ENCODE results near the gene BCDIN3D. TPM values are rescaled to one million over a fixed set of nuclear protein-coding genes. Genes with fewer than 3 reads are reported as not detected.
"Not testable (repeated sequence)": the region's sequence is repeated elsewhere in the genome, so short reads cannot be mapped to it uniquely, and the experiment has no call there.

BCDIN3D gene
- total RNA-seq, 1 donor from 2014 or later: 5.3 TPM

GRCh38 chr12:49872381-49872780 is 29.5 kb upstream of the BCDIN3D start:
- TF ChIP-seq CTCF (IDR thresholded peaks at IDR 0.05): no peak
- Mint-ChIP-seq H3K4me3 (ENCODE audit: unreplicated experiment) (no peak overlapping the region), H3K4me1 (ENCODE audit: unreplicated experiment) (peaks cover 5% of the 10 kb centered on the region), H3K27ac (ENCODE audit: unreplicated experiment) (no peak overlapping the region), H3K36me3 (ENCODE audit: unreplicated experiment) (no peaks in the 10 kb centered on the region), H3K27me3 (ENCODE audit: unreplicated experiment) (peaks cover 7% of the 10 kb centered on the region), H3K9me3 (ENCODE audit: unreplicated experiment) (no peaks in the 10 kb centered on the region)
- no peak for DNase-seq (ENCODE audit: extremely low spot score, unreplicated experiment)

- not testable (repeated sequence) for H3K36me3 Mint-ChIP-seq (ENCODE audit: unreplicated experiment); H3K27ac Mint-ChIP-seq (ENCODE audit: unreplicated experiment); H3K4me1 Mint-ChIP-seq (ENCODE audit: unreplicated experiment)
These were observed 28.9 kb upstream of the BCDIN3D start for GRCh38 chr12:49871811-49872251.

GRCh38 chr12:49871263-49871561 is 28.3 kb upstream of the BCDIN3D start:
- Mint-ChIP-seq H3K9me3 (ENCODE audit: unreplicated experiment) (no peaks in the 10 kb centered on the region), H3K4me1 (ENCODE audit: unreplicated experiment) (peaks cover 5% of the 10 kb centered on the region), H3K36me3 (ENCODE audit: unreplicated experiment) (no peaks in the 10 kb centered on the region), H3K27ac (ENCODE audit: unreplicated experiment) (no peak overlapping the region), H3K27me3 (ENCODE audit: unreplicated experiment) (peaks cover 7% of the 10 kb centered on the region), H3K4me3 (ENCODE audit: unreplicated experiment) (no peak overlapping the region)
- no peak for TF ChIP-seq CTCF (IDR thresholded peaks at IDR 0.05)
- DNase-seq (ENCODE audit: extremely low spot score, unreplicated experiment): no peak

More at GRCh38 chr12:49871811-49872251, 28.9 kb upstream of the BCDIN3D start:
- not testable (repeated sequence) for H3K9me3 Mint-ChIP-seq (ENCODE audit: unreplicated experiment); H3K27me3 Mint-ChIP-seq (ENCODE audit: unreplicated experiment); DNase-seq (ENCODE audit: extremely low spot score, unreplicated experiment); H3K4me3 Mint-ChIP-seq (ENCODE audit: unreplicated experiment)

- TF ChIP-seq CTCF (IDR thresholded peaks at IDR 0.05): no peak
- H3K27me3 Mint-ChIP-seq (ENCODE audit: unreplicated experiment): peaks cover 9% of the 10 kb centered on the region
- DNase-seq (ENCODE audit: extremely low spot score, unreplicated experiment): no peak
- no peak overlapping the region for H3K4me3 Mint-ChIP-seq (ENCODE audit: unreplicated experiment)
- peaks cover 5% of the 10 kb centered on the region for H3K4me1 Mint-ChIP-seq (ENCODE audit: unreplicated experiment)
- H3K9me3 Mint-ChIP-seq (ENCODE audit: unreplicated experiment): no peaks in the 10 kb centered on the region
- H3K27ac Mint-ChIP-seq (ENCODE audit: unreplicated experiment): no peak overlapping the region
- no peaks in the 10 kb centered on the region for H3K36me3 Mint-ChIP-seq (ENCODE audit: unreplicated experiment)
These were observed 27.8 kb upstream of the BCDIN3D start for GRCh38 chr12:49870501-49871262.

- no peak overlapping the region for H3K27ac Mint-ChIP-seq (ENCODE audit: unreplicated experiment)
- no peak for TF ChIP-seq CTCF (IDR thresholded peaks at IDR 0.05)
- H3K36me3 Mint-ChIP-seq (ENCODE audit: unreplicated experiment): no peaks in the 10 kb centered on the region
- H3K27me3 Mint-ChIP-seq (ENCODE audit: unreplicated experiment): peaks cover 13% of the 10 kb centered on the region
- H3K4me1 Mint-ChIP-seq (ENCODE audit: unreplicated experiment): peaks cover 5% of the 10 kb centered on the region
- H3K9me3 Mint-ChIP-seq (ENCODE audit: unreplicated experiment): no peaks in the 10 kb centered on the region
- H3K4me3 Mint-ChIP-seq (ENCODE audit: unreplicated experiment): no peak overlapping the region
- DNase-seq (ENCODE audit: extremely low spot score, unreplicated experiment): no peak
These were observed 27.1 kb upstream of the BCDIN3D start for GRCh38 chr12:49869816-49870500.
